Prostate gland (tissue), 2 donors: ENCODE measurements around the gene SETBP1. TPM values are rescaled to one million over a fixed set of nuclear protein-coding genes. Genes with fewer than 3 reads are reported as not detected.
A peak's percentile ranks its signal among the peaks of the same experiment; 100 is the strongest.

ENCODE experiments used
- DNase-seq: peaks from one replicate; pipeline ENCODE4 v3.0.0-alpha.2; 2019; ENCODE audit warnings: low spot score
- H3K27ac ChIP-seq, 2 donors: fragments of 200-600 bp; sonication (generic); 2 replicates each; pipeline ENCODE4 v1.5.1; 2017 to 2019
- H3K27me3 ChIP-seq: fragments of 200-600 bp; sonication (generic); replicated peaks from 2 replicates; pipeline ENCODE4 v1.5.1; 2019; ENCODE audit not compliant: insufficient read depth
- H3K36me3 ChIP-seq, 2 donors: fragments of 200-600 bp; sonication (generic); 1 replicate in 1 of 2; 2 replicates in 1 of 2; pipeline versions ENCODE4 v1.5.1 to v1.8.1; 2017 to 2019
- H3K4me1 ChIP-seq: fragments of 200-600 bp; sonication (generic); replicated peaks from 2 replicates; pipeline ENCODE4 v1.5.1; 2019
- H3K4me3 ChIP-seq, 2 donors: fragments of 200-600 bp; sonication (generic); 2 replicates each; pipeline ENCODE4 v1.5.1; 2017 to 2019
- H3K9me3 ChIP-seq: fragments of 200-600 bp; sonication (generic); 2 replicates; pipeline ENCODE4 v1.5.1; 2017
- CTCF ChIP-seq, 4 experiments: fragments of 200-600 bp in 2 of 4; fragments of 450-650 bp in 2 of 4; sonication (generic) in 2 of 4; IDR thresholded peaks; 1 replicate in 3 of 4; 2 replicates in 1 of 4; pipeline ENCODE4 v1.5.1; 2016 to 2019; ENCODE audit warnings: antibody characterized with exemption in 4 of 4, mild to moderate bottlenecking in 2 of 4, moderate library complexity in 2 of 4
- POLR2A ChIP-seq: fragments of 450-650 bp; IDR thresholded peaks from one replicate; pipeline ENCODE4 v1.6.1; 2016; ENCODE audit warnings: antibody characterized with exemption, mild to moderate bottlenecking
- POLR2AphosphoS5 ChIP-seq: sonication (generic); formaldehyde crosslinking; IDR thresholded peaks from one replicate; pipeline ENCODE4 v1.6.1; 2017; ENCODE audit warnings: antibody characterized with exemption
- WGBS: methylation state at CpG from one replicate; pipeline ENCODE4 v1.1.5; 2018; 5-methylcytosine and 5-hydroxymethylcytosine counted together
- intact Hi-C: fragments of 100-400 bp; cut with DNase I; formaldehyde crosslinking; loops from one replicate; pipeline ENCODE4 v1.14.2; 2022
- total RNA-seq, 2 donors: library from RNA; depleted of rRNA; stranded (reverse); fragments of >200 nt; gene quantifications; one replicate each; pipeline ENCODE4 v1.1.0, GENCODE V29; 2016

Gene SETBP1
- total RNA-seq, 2 donors from 2014 or later, result 28.4 to 45.1 TPM

DNA sequence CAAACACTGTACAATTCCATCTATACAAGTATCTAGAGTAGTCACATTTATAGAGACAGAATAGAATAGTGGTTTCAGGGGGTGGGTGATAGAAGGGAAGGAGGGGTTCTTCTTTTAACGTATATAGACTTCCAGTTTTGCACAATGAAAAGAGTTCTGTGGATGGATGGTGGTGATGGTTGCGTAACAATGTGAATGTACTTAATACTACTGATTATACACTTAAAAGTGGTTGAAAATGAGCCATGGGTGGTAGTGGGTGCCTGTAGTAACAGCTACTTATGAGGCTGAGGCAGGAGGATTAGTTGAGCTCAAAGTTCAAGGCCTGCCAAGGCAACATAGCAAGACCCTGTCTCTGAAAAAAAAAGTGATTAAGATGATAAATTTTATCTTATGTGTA is 85.8 kb downstream of the SETBP1 start:
- TF ChIP-seq POLR2AphosphoS5 (no peak), POLR2A (no peak), CTCF (IDR thresholded peaks at IDR 0.05) (no peak)
- no peaks in the 10 kb centered on the region for H3K4me1 ChIP-seq
- 90% methylated on average over 2 of the region's 2 CpGs for WGBS

DNA sequence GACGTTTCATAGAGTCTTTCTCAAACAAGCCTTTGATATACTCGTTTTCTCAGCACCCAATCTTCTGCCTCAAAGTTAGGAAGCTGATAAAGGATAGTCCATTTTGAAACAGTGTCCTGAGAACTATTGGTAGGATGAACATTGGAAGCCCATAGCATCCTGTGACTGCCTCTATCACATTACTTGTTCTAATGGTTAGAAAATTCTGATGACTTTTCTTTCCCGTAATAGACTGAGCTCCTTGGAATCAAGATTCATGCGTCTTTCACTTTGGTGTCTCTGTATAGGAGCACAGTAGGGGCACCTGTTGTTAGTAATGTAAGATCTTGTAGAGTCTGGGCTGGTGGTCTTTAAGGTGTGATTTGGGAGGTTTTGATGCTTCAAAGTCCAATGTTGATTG is 87.1 kb downstream of the SETBP1 start:
- WGBS, result 93% methylated on average over 4 of the region's 4 CpGs
- intact Hi-C loops, result no loop called here
- Histone ChIP-seq H3K36me3 (no peaks in the 10 kb centered on the region), H3K9me3 (no peaks in the 10 kb centered on the region), H3K4me1 (no peaks in the 10 kb centered on the region), H3K4me3 (no peak overlapping the region), H3K27ac (no peak overlapping the region), H3K27me3 (no peaks in the 10 kb centered on the region)
- DNase-seq, result no peak
- TF ChIP-seq CTCF (IDR thresholded peaks at IDR 0.05) (no peak), POLR2AphosphoS5 (no peak), POLR2A (no peak)

More for the DNA sequence above, 85.8 kb downstream of the SETBP1 start:
- H3K27me3 ChIP-seq, result no peaks in the 10 kb centered on the region
- no peak for DNase-seq
- H3K36me3 ChIP-seq, result no peaks in the 10 kb centered on the region
- H3K27ac ChIP-seq, result no peak overlapping the region
- intact Hi-C loops, result no loop called here
- no peaks in the 10 kb centered on the region for H3K9me3 ChIP-seq
- H3K4me3 ChIP-seq, result no peak overlapping the region

DNA sequence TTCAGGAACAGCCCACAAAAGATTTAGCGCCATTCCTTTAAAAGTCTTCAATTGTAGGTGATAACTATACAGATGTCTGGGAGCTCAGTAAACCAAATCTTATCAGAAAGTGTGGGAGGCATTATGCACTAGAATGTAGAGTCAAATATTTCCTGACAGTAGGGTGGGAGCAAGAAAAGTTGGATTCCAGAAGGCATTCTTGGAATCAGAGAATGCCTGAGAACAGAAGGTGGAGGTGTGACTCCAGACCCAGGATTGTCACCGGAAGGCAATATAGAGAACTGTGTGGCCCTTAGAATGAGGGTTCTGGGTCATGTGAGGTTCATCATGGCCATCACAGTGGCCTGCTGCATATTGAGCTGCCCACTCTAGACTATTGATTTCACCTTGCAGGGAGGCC is 90.0 kb downstream of the SETBP1 start:
- H3K4me3 ChIP-seq, result no peak overlapping the region
- no peak for TF ChIP-seq CTCF (IDR thresholded peaks at IDR 0.05)
- no peak for TF ChIP-seq POLR2A
- TF ChIP-seq POLR2AphosphoS5, result no peak
- no peaks in the 10 kb centered on the region for H3K36me3 ChIP-seq
- DNase-seq, result no peak
- intact Hi-C loops, result no loop called here
- H3K27ac ChIP-seq, result no peak overlapping the region
- no peaks in the 10 kb centered on the region for H3K27me3 ChIP-seq
- H3K4me1 ChIP-seq, result no peaks in the 10 kb centered on the region
- WGBS, result 94% methylated on average over 2 of the region's 2 CpGs
- H3K9me3 ChIP-seq, result no peaks in the 10 kb centered on the region

DNA sequence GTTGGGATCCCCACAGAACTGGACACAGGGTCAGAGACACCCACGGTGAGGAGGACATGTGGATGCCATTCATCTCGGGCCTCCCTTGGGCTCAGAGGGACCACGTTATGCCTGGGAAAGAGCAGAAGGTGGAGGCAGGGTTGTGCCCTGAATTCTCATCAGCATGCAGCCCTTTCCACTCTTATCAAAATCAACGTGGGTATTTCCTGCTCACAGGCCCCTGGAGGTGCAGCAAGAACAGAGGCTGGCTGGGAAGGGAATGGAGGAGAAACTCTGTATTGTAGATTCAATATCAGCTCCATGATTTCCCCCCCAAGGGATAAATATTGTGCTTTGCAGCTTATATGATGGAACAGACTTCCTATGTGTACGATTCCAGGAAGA is 90.9 kb downstream of the SETBP1 start:
- no peaks in the 10 kb centered on the region for H3K27me3 ChIP-seq
- intact Hi-C loops, result no loop called here
- no peak overlapping the region for H3K4me3 ChIP-seq
- no peaks in the 10 kb centered on the region for H3K9me3 ChIP-seq
- WGBS, result 59% methylated on average over 5 of the region's 5 CpGs
- TF ChIP-seq CTCF (IDR thresholded peaks at IDR 0.05), result no peak
- no peak for TF ChIP-seq POLR2A
- TF ChIP-seq POLR2AphosphoS5, result no peak
- H3K36me3 ChIP-seq, result no peaks in the 10 kb centered on the region
- no peaks in the 10 kb centered on the region for H3K4me1 ChIP-seq
- H3K27ac ChIP-seq, result peak overlapping the region in 1 of 2 donors; percentile 33
- no peak for DNase-seq

GRCh38 chr18:44771956-44772917 is 91.5 kb downstream of the SETBP1 start:
- WGBS, result 63% methylated on average over 14 of the region's 14 CpGs
- intact Hi-C loops, result no loop called here
- H3K27me3 ChIP-seq, result no peaks in the 10 kb centered on the region
- H3K27ac ChIP-seq, result peak overlapping the region; percentile 33 to 38
- H3K4me1 ChIP-seq, result no peaks in the 10 kb centered on the region
- TF ChIP-seq CTCF (IDR thresholded peaks at IDR 0.05), result no peak
- no peak for TF ChIP-seq POLR2AphosphoS5
- TF ChIP-seq POLR2A, result no peak
- H3K4me3 ChIP-seq, result no peak overlapping the region
- no peaks in the 10 kb centered on the region for H3K9me3 ChIP-seq
- H3K36me3 ChIP-seq, result no peaks in the 10 kb centered on the region
- DNase-seq, result no peak
